HCT116 (cell line): ENCODE data around the gene NUDT8. TPM values are rescaled to one million over a fixed set of nuclear protein-coding genes. Genes with fewer than 3 reads are reported as not detected.

ENCODE experiments used
- ATAC-seq: fragments of 200-7000 bp; cut with Tn5 transposase; 2 replicates; pipeline ENCODE4 v1.9.1; 2020; ENCODE audit warnings: mild to moderate bottlenecking, moderate library complexity
- BruUV-seq: library from RNA; stranded (reverse); fragments of 400-500 nt; replicated peaks from 2 replicates; lab custom pipeline; 2021; lab: Mats Ljungman, UMichigan
- CTCF ChIA-PET: fragments of 300-600 bp; sonication (Branson Sonifier 250); formaldehyde crosslinking; loops from one replicate; lab custom pipeline; 2021; ENCODE audit warnings: antibody characterized with exemption; lab: Charles Lee
- POLR2A ChIA-PET: fragments of 300-600, 350-600 bp; sonication (Branson Sonifier 250); formaldehyde crosslinking; loops from one replicate; lab custom pipeline; 2021; ENCODE audit warnings: antibody characterized with exemption; lab: Charles Lee
- RAD21 ChIA-PET, 2 experiments: fragments of 300-600 bp; sonication (Branson Sonifier 250); formaldehyde crosslinking; loops; one replicate each; lab custom pipeline; 2023; ENCODE audit warnings: low total read pairs in 2 of 2; ENCODE audit not compliant: uncharacterized antibody in 2 of 2, unreplicated experiment in 2 of 2, low non-redundant PET in 1 of 2; lab: Charles Lee
- DNase-seq: peaks from one replicate; pipeline ENCODE4 v3.0.0-alpha.2; 2010; ENCODE audit warnings: low read depth, low spot score
- H2AFZ ChIP-seq: fragments of 200-600 bp; shearing (Covaris generic), sonication (generic); 2 replicates; pipeline ENCODE4 v1.6.1; 2017; ENCODE audit warnings: low read depth, mixed run types, mixed read lengths, antibody characterized with exemption, low read length; ENCODE audit not compliant: poor library complexity, severe bottlenecking
- H3K27ac ChIP-seq: 2 replicates; pipeline ENCODE4 v1.5.1; 2012; ENCODE audit warnings: low read depth, low read length
- H3K27me3 ChIP-seq: fragments of 200-600 bp; sonication (generic); 2 replicates; pipeline ENCODE4 v1.6.1; 2016; ENCODE audit warnings: mixed run types, low read length, mixed read lengths; ENCODE audit not compliant: insufficient read depth
- H3K36me3 ChIP-seq, 2 experiments: fragments of 200-500 bp in 1 of 2; fragments of 200-600 bp in 1 of 2; sonication (Bioruptor generic) in 1 of 2; sonication (generic) in 1 of 2; 2 replicates each; pipeline versions ENCODE4 v1.5.1 to v1.6.1; 2014 to 2016; ENCODE audit warnings: low read length in 2 of 2, inconsistent platforms in 1 of 2, mixed read lengths in 1 of 2, mixed run types in 1 of 2; ENCODE audit not compliant: insufficient read depth in 2 of 2, control insufficient read depth in 1 of 2
- H3K4me1 ChIP-seq, 2 experiments: fragments of 200-600 bp in 1 of 2; sonication (generic) in 1 of 2; 2 replicates each; pipeline versions ENCODE4 v1.5.1 to v1.6.1; 2012 to 2017; ENCODE audit warnings: low read length in 2 of 2, inconsistent platforms in 1 of 2, mild to moderate bottlenecking in 1 of 2, mixed read lengths in 1 of 2, mixed run types in 1 of 2, moderate library complexity in 1 of 2; ENCODE audit not compliant: insufficient read depth in 2 of 2, control insufficient read depth in 1 of 2
- H3K4me2 ChIP-seq: fragments of 200-600 bp; sonication (generic); 2 replicates; pipeline ENCODE4 v1.6.1; 2017; ENCODE audit warnings: mixed run types, low read length, mixed read lengths
- H3K4me3 ChIP-seq, 2 experiments: fragments of 200-600 bp in 1 of 2; sonication (generic) in 1 of 2; replicated peaks in 1 of 2; 2 replicates each; pipeline ENCODE4 v1.5.1; 2011 to 2016; ENCODE audit warnings: low read length in 2 of 2, control low read depth in 1 of 2, low read depth in 1 of 2, mild to moderate bottlenecking in 1 of 2, mixed read lengths in 1 of 2, mixed run types in 1 of 2
- H3K79me2 ChIP-seq: fragments of 200-600 bp; sonication (generic); 2 replicates; pipeline ENCODE4 v1.6.1; 2017; ENCODE audit warnings: mild to moderate bottlenecking, mixed run types, low read length, moderate library complexity, mixed read lengths; ENCODE audit not compliant: insufficient read depth
- H3K9ac ChIP-seq: fragments of 200-600 bp; sonication (generic); 2 replicates; pipeline ENCODE4 v1.6.1; 2016; ENCODE audit warnings: low read length, mixed read lengths
- H3K9me2 ChIP-seq: fragments of 200-600 bp; sonication (generic), shearing (Covaris generic); 2 replicates; pipeline ENCODE4 v1.6.1; 2017; ENCODE audit warnings: mixed run types, mild to moderate bottlenecking, moderate library complexity; ENCODE audit not compliant: insufficient read depth
- H3K9me3 ChIP-seq, 2 experiments: fragments of 200-500 bp in 1 of 2; fragments of 200-600 bp in 1 of 2; sonication (Bioruptor generic) in 1 of 2; sonication (generic) in 1 of 2; 2 replicates each; pipeline ENCODE4 v1.6.1; 2014 to 2017; ENCODE audit warnings: low read length in 2 of 2, mixed read lengths in 2 of 2, inconsistent platforms in 1 of 2, low read depth in 1 of 2, mild to moderate bottlenecking in 1 of 2, mixed run types in 1 of 2, moderate library complexity in 1 of 2; ENCODE audit not compliant: control insufficient read depth in 1 of 2, insufficient read depth in 1 of 2
- H4K20me1 ChIP-seq: fragments of 200-600 bp; sonication (generic), shearing (Covaris generic); 2 replicates; pipeline ENCODE4 v1.6.1; 2017; ENCODE audit warnings: mixed run types, mild to moderate bottlenecking, moderate library complexity; ENCODE audit not compliant: insufficient read depth
- EZH2 ChIP-seq: fragments of 200-600 bp; sonication (generic); IDR thresholded peaks from 2 replicates; pipeline ENCODE4 v1.6.1; 2017; ENCODE audit warnings: antibody characterized with exemption, mixed run types
- intact Hi-C: fragments of 100-400 bp; cut with micrococcal nuclease; formaldehyde crosslinking; loops from 2 replicates; pipeline ENCODE4 v1.10.0; 2022
- total RNA-seq: library from RNA; stranded (reverse); gene quantifications from one replicate; pipeline ENCODE4 v1.2.1, GENCODE V29; 2021; ENCODE audit not compliant: unreplicated experiment
- TF ChIP-seq, protein P1 (sequence below), 3 experiments: fragments of 200-600 bp in 1 of 3; sonication (generic) in 1 of 3; IDR thresholded peaks in 2 of 3; conservative IDR thresholded peaks in 1 of 3; 2 replicates each; pipeline ENCODE4 v1.5.1; 2012 to 2017; ENCODE audit warnings: low read depth in 2 of 3, low read length in 2 of 3, antibody characterized with exemption in 1 of 3, borderline replicate concordance in 1 of 3, control low read depth in 1 of 3, mild to moderate bottlenecking in 1 of 3, mixed read lengths in 1 of 3, mixed run types in 1 of 3, moderate library complexity in 1 of 3; ENCODE audit not compliant: insufficient read depth in 1 of 3

NUDT8 gene
- total RNA-seq, 1 experiment from 2014 or later, result 18.7 TPM

DNA sequence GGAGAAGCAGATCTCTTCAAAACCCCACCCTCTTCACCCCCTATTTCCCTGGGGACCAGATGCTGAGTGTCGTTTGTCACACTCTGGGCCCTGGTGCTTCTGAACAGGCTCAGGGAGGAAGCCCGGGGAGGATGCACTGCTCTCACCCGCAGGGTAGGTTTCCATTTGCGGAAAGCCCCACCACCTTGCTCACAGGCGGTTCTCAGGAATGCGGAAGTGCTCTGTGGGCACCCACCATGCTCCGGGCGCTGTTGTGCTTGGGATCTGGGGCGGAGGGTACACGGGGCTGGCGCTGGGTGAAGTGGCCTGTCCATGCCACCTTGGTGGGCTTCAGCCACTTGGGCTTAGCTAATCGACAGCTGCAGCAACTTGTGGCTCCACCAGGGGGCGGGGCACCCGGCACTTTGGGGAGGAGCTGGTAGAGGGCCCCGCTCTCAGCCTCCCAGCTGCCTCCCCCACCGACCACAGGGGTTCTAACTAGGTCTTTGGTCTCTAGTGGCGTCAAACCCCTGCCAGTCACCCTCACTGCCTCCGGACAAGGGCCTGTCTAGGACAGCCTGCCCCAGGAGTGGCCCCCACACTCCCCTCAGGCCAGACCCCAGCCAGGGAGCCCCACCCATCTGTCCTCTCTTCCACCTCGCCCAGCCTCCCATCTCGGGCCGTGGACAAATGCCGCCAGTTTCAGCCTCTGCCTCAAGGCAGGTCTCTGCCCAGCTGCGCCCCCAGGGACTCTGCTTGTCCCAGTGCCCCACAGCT, 15.6 kb downstream of the NUDT8 start:
- Histone ChIP-seq H3K79me2 (peaks cover 3% of the 10 kb centered on the region; the same call in 1 of the 2 replicates), H4K20me1 (no peaks in the 10 kb centered on the region), H3K36me3 (peaks cover 12 to 14% of the 10 kb centered on the region in 2 experiments; a peak in 3 of 4 replicates), H2AFZ (no peak overlapping the region), H3K27ac (peak overlapping the region; percentile 47), H3K4me1 (peaks cover 2 to 13% of the 10 kb centered on the region in 2 experiments; a peak in 2 of 4 replicates), H3K9me2 (no peaks in the 10 kb centered on the region), H3K4me3 (no peak overlapping the region), H3K27me3 (no peaks in the 10 kb centered on the region), H3K9me3 (no peaks in the 10 kb centered on the region), H3K9ac (peak overlapping the region; percentile 25; the same call in 1 of the 2 replicates), H3K4me2 (peak overlapping the region; percentile 48)
- ATAC-seq, result peak; percentile 66
- TF ChIP-seq, protein P1, sequence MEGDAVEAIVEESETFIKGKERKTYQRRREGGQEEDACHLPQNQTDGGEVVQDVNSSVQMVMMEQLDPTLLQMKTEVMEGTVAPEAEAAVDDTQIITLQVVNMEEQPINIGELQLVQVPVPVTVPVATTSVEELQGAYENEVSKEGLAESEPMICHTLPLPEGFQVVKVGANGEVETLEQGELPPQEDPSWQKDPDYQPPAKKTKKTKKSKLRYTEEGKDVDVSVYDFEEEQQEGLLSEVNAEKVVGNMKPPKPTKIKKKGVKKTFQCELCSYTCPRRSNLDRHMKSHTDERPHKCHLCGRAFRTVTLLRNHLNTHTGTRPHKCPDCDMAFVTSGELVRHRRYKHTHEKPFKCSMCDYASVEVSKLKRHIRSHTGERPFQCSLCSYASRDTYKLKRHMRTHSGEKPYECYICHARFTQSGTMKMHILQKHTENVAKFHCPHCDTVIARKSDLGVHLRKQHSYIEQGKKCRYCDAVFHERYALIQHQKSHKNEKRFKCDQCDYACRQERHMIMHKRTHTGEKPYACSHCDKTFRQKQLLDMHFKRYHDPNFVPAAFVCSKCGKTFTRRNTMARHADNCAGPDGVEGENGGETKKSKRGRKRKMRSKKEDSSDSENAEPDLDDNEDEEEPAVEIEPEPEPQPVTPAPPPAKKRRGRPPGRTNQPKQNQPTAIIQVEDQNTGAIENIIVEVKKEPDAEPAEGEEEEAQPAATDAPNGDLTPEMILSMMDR (IDR thresholded peaks at IDR 0.05 in 2 of 3, conservative IDR thresholded peaks at IDR 0.05 in 1 of 3; ENCODE audit: borderline replicate concordance in 1 of 3, insufficient read depth in 1 of 3, low read depth in 2 of 3, low read length in 2 of 3), result peak; percentile 48 to 85 (median 72); a peak in 5 of 6 replicates
- TF ChIP-seq EZH2, result no peak
- intact Hi-C loops, result no loop called here
- POLR2A ChIA-PET, result no interaction called here
- CTCF ChIA-PET, result interaction anchor here (0.6 to 1.7 kb wide), 14 partner anchors 9 to 212 kb away, joined by 3 to 14 read pairs (median 3); partner anchors contain the start of gene NUDT8
- peak; percentile 15 for DNase-seq
- RAD21 ChIA-PET, result interaction anchor here (0.9 to 1.1 kb wide), 2 partner anchors 42 to 45 kb away, joined by 3 read pairs; no protein-coding TSS in a partner anchor
- no TSS peak for BruUV-seq
